Colonic mucosa (tissue), 4 donors: ENCODE measurements around the gene NDUFB7. TPM values are rescaled to one million over a fixed set of nuclear protein-coding genes. Genes with fewer than 3 reads are reported as not detected.

Experiments used
- DNase-seq: peaks from one replicate; pipeline ENCODE4 v3.0.0-alpha.2; 2020
- H3K27ac ChIP-seq: fragments of 200-600 bp; one replicate; pipeline ENCODE4 v1.8.0; 2021
- H3K27me3 ChIP-seq: fragments of 200-600 bp; one replicate; pipeline ENCODE4 v1.8.0; 2021
- H3K36me3 ChIP-seq: fragments of 200-600 bp; one replicate; pipeline ENCODE4 v1.8.0; 2021
- H3K4me1 ChIP-seq: fragments of 200-600 bp; one replicate; pipeline ENCODE4 v1.8.0; 2021; ENCODE audit warnings: mild to moderate bottlenecking
- H3K4me3 ChIP-seq: fragments of 200-600 bp; one replicate; pipeline ENCODE4 v1.8.0; 2021
- H3K9ac ChIP-seq, 2 donors: one replicate each; pipeline ENCODE4 v1.7.0; 2013; ENCODE audit warnings: control low read depth in 2 of 2, low read depth in 2 of 2, low read length in 2 of 2
- H3K9me3 ChIP-seq: fragments of 200-600 bp; one replicate; pipeline ENCODE4 v1.8.0; 2021
- intact Hi-C: fragments of 100-400 bp; cut with DNase I; formaldehyde crosslinking; loops from one replicate; pipeline ENCODE4 v1.14.1; 2022
- total RNA-seq, 2 donors: library from RNA; stranded (reverse); fragmentation: NEBNext Ultra II Directional in 1 of 2; extraction: Animal tissue kit (Norgen Biotek cat#: 25700) in 1 of 2; gene quantifications; one replicate each; pipeline ENCODE4 v1.2.1, GENCODE V29; 2021
- TF ChIP-seq, protein P1 (sequence below): fragments of 200-600 bp; IDR thresholded peaks from one replicate; pipeline ENCODE4 v1.8.0; 2022; ENCODE audit warnings: antibody characterized with exemption, mild to moderate bottlenecking
- donor health status: healthy.
- donor health status: DM: no; HTN: no; CAD: no.
- donor health status: DM: no; HTN: no; CAD: no.

NDUFB7 gene
- total RNA-seq, 2 donors from 2014 or later, result 216 to 302 TPM

DNA sequence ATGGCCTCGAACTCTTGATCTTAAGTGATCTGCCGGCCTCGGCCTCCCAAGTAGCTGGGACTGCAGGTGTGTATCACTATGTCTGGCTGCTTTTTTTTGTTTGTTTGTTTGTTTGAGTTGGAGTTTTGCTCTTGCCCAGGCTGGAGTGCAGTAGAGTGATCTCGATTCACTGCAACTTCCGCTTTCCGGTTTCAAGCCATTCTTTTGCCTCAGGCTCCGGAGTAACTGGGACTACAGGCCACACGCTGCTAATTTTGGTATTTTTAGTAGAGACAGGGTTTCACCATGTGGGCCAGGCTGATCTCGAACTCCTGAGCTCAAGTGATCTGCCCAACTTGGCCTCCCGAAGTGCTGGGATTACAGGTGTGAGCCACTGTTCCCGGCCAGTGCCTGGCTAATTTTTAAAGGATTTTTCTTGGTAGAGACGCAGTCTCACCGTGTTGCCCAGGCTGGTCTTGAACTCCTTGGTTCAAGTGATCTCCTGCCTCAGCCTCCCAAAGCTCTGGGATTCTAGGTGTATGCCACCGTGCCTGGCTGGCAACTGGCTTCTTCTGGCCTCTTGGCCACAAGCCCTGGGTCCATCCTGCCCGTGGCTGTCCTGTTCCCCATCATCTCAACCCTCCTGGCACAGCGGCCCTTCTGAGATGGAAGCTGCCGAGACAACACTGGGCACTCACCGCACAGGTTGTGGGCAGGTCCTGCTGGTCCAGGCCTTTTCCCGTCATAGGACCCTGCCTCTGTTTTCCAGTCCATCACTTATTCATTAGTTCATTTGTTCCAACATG is 30.9 kb downstream of the NDUFB7 start:
- DNase-seq, result no peak
- H3K4me1 ChIP-seq, result no peaks in the 10 kb centered on the region
- intact Hi-C loops, result no loop called here
- no peaks in the 10 kb centered on the region for H3K27me3 ChIP-seq
- TF ChIP-seq, protein P1, sequence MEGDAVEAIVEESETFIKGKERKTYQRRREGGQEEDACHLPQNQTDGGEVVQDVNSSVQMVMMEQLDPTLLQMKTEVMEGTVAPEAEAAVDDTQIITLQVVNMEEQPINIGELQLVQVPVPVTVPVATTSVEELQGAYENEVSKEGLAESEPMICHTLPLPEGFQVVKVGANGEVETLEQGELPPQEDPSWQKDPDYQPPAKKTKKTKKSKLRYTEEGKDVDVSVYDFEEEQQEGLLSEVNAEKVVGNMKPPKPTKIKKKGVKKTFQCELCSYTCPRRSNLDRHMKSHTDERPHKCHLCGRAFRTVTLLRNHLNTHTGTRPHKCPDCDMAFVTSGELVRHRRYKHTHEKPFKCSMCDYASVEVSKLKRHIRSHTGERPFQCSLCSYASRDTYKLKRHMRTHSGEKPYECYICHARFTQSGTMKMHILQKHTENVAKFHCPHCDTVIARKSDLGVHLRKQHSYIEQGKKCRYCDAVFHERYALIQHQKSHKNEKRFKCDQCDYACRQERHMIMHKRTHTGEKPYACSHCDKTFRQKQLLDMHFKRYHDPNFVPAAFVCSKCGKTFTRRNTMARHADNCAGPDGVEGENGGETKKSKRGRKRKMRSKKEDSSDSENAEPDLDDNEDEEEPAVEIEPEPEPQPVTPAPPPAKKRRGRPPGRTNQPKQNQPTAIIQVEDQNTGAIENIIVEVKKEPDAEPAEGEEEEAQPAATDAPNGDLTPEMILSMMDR, result no peak
- no peak overlapping the region for H3K9ac ChIP-seq
- no peaks in the 10 kb centered on the region for H3K36me3 ChIP-seq
- H3K27ac ChIP-seq, result no peak overlapping the region
- H3K4me3 ChIP-seq, result no peak overlapping the region
- no peaks in the 10 kb centered on the region for H3K9me3 ChIP-seq

DNA sequence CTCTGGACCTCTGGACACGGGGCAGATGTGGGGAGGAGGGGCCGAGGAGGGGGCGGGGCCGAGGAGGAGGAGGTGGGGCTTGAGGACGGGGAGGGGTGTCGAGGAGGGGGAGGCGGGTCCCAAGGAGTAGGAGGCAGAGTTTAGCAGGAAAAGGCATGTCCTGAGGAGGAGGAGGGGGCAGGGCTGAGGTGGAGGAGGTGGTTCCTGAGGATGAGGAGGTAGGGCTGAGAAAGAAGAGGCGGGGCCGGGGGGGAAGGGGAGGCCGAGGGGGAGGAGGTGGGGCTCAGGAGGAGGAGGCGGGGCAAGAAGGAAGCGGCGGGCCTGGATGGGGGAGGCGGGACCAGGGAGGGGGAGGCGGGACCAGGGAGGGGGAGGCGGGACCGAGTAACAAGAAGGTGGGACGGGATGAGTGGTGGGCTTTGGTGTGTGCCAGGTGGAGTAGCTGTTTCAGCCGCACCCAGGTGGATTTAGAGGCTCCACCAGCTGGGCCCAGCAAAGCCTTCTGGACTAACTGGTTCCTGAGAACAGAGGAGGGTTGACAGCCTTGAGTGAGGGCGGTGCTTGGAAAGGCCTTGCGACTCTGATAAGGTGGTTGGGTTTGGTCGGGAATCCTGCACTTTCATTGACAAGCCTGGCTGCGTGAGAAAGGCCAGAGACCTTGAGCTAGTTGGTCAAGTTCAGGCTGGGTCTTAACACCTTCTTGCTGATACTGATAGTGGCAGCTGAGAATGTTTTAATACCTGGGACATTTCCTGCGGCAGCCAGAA is 34.8 kb downstream of the NDUFB7 start:
- intact Hi-C loops, result no loop called here
- no peaks in the 10 kb centered on the region for H3K27me3 ChIP-seq
- H3K4me3 ChIP-seq, result peak overlapping the region; percentile 17
- no peaks in the 10 kb centered on the region for H3K9me3 ChIP-seq
- H3K4me1 ChIP-seq, result no peaks in the 10 kb centered on the region
- H3K27ac ChIP-seq, result peak overlapping the region; percentile 44
- peak overlapping the region in 1 of 2 donors; percentile 40 for H3K9ac ChIP-seq
- TF ChIP-seq, protein P1, result no peak
- peak; percentile 91 for DNase-seq
- no peaks in the 10 kb centered on the region for H3K36me3 ChIP-seq

DNA sequence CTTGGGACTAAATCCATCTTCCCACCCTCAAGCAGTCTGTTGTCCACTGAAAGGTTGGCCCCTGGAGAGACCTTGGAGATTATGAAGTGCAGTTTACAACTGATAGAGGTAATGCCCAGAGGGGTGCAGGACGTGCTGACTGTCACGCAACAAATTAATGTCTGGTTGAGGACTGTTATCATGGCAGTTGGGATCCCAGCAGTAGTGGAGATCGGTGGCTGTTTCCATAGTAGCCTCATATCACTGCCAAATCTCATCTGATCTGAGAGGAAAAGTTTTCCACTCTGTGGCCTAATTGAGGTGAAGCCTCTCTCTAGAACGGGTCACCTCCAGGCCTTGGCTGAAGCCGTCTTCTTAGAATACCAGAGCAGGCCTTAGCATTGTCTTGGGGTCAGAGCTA is 38.4 kb downstream of the NDUFB7 start:
- Histone ChIP-seq H3K27ac (no peak overlapping the region), H3K4me1 (peaks cover 4% of the 10 kb centered on the region), H3K9me3 (no peaks in the 10 kb centered on the region), H3K4me3 (no peak overlapping the region), H3K36me3 (no peaks in the 10 kb centered on the region), H3K27me3 (no peaks in the 10 kb centered on the region), H3K9ac (no peak overlapping the region)
- intact Hi-C loops, result no loop called here
- TF ChIP-seq, protein P1, result no peak
- DNase-seq, result no peak

DNA sequence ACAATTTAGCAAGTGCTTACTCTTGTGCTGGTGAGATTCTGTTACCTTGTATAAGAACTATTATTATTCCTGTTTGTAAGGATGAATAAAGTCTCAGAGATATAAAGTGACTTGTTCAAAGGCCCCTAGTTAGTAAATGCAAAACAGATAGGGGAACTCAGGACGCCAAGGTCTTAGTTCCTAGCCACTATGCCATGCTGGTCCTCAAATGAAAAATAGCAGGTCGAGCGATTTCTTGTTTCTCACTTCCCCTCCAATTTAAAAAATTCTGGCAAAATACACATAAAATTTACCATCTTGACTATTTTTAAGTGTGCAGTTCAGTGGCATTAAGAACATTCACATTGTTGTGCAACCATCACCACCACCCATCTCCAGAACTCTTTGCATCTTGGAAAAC is 41.4 kb downstream of the NDUFB7 start:
- Histone ChIP-seq H3K36me3 (no peaks in the 10 kb centered on the region), H3K27me3 (no peaks in the 10 kb centered on the region), H3K4me3 (peak overlapping the region; percentile 65), H3K4me1 (peaks cover 4% of the 10 kb centered on the region), H3K9ac (peak overlapping the region in 1 of 2 donors; percentile 97), H3K9me3 (no peaks in the 10 kb centered on the region), H3K27ac (peak overlapping the region; percentile 92)
- intact Hi-C loops, result no loop called here
- TF ChIP-seq, protein P1, result no peak
- no peak for DNase-seq

DNA sequence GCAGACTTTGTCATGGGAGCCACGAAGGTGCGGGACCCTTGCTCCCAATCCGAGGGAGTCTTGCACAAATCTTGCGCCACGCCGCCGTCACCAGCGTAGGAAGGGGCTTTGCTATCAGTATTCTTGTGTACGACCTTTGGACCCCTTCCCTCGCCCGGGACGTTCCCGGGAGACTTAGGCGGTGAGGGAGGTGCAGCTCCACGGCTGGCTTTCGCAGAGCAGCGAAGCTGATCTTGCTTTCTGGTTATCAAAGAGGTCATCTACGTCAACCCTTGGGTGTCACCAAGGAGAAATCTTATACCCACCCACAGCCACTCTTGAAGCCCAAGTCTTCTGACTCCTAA is 41.9 kb downstream of the NDUFB7 start:
- intact Hi-C loops, result no loop called here
- H3K9me3 ChIP-seq, result no peaks in the 10 kb centered on the region
- H3K9ac ChIP-seq, result peak overlapping the region; percentile 91 to 97
- H3K27ac ChIP-seq, result peak overlapping the region; percentile 92
- DNase-seq, result peak; percentile 74
- H3K36me3 ChIP-seq, result no peaks in the 10 kb centered on the region
- no peaks in the 10 kb centered on the region for H3K27me3 ChIP-seq
- peaks cover 4% of the 10 kb centered on the region for H3K4me1 ChIP-seq
- TF ChIP-seq, protein P1, result no peak
- H3K4me3 ChIP-seq, result peak overlapping the region; percentile 65
